NCI-H1436 (cell line): ENCODE results near the gene FASN.
A peak's percentile ranks its signal among the peaks of the same experiment; 100 is the strongest.

Experiments used
- DNase-seq: peaks from one replicate; lab custom pipeline; 2025; lab: John Stamatoyannopoulos, UW

FASN gene

GRCh38 chr17:82076785-82077591 is 21.0 kb downstream of the FASN start:
- no peak for DNase-seq

- DNase-seq = no peak
Observed at GRCh38 chr17:82076018-82076784, 21.8 kb downstream of the FASN start.

GRCh38 chr17:82073446-82073845 is 24.6 kb downstream of the FASN start:
- no peak for DNase-seq

GRCh38 chr17:82072827-82073226 is 25.2 kb downstream of the FASN start:
- DNase-seq = no peak

- no peak for DNase-seq
Observed at GRCh38 chr17:82070611-82071010, 27.4 kb downstream of the FASN start.

- DNase-seq = peak; percentile 47
Observed at GRCh38 chr17:82065638-82066303, 32.3 kb downstream of the FASN start, which contains the start of gene DUS1L. TSS of gene DUS1L (minus strand) at chr17:82065804. CDS start at chr17:82065059, 745 bp downstream.

GRCh38 chr17:82065193-82065637 is 32.8 kb downstream of the FASN start:
- no peak for DNase-seq

- no peak for DNase-seq
Observed at GRCh38 chr17:82064433-82065192, 33.4 kb downstream of the FASN start.

GRCh38 chr17:82063424-82064415 is 34.3 kb downstream of the FASN start:
- no peak for DNase-seq

GRCh38 chr17:82062984-82063368 is 35.1 kb downstream of the FASN start:
- no peak for DNase-seq

- DNase-seq = no peak
Observed at GRCh38 chr17:82062076-82062983, 35.7 kb downstream of the FASN start.

GRCh38 chr17:82061047-82061925 is 36.8 kb downstream of the FASN start:
- DNase-seq = no peak

- DNase-seq = no peak
Observed at GRCh38 chr17:82060614-82061013, 37.4 kb downstream of the FASN start.

GRCh38 chr17:82060001-82060380 is 38.0 kb downstream of the FASN start:
- no peak for DNase-seq

- no peak for DNase-seq
Observed at GRCh38 chr17:82059272-82060000, 38.6 kb downstream of the FASN start.

- no peak for DNase-seq
Observed at GRCh38 chr17:82058855-82059249, 39.2 kb downstream of the FASN start.

GRCh38 chr17:82058230-82058854 is 39.7 kb downstream of the FASN start:
- DNase-seq = no peak
